Glomerular endothelial cell (primary cell): ENCODE measurements around the gene CDC42EP1. TPM values are rescaled to one million over a fixed set of nuclear protein-coding genes. Genes with fewer than 3 reads are reported as not detected.
"Not testable (repeated sequence)": the region's sequence is repeated elsewhere in the genome, so short reads cannot be mapped to it uniquely, and the experiment has no call there.

ENCODE experiments used
- DNase-seq: peaks from one replicate; pipeline ENCODE4 v3.0.0-alpha.2; 2011; ENCODE audit warnings: low read depth, low spot score; ENCODE audit errors: extremely low read depth
- total RNA-seq: library from RNA; depleted of rRNA; stranded (reverse); fragments of >200 nt; gene quantifications from 2 replicates; pipeline ENCODE4 v1.2.3, GENCODE V29; 2015

The CDC42EP1 gene
- total RNA-seq, 1 donor from 2014 or later: 120 TPM

DNA sequence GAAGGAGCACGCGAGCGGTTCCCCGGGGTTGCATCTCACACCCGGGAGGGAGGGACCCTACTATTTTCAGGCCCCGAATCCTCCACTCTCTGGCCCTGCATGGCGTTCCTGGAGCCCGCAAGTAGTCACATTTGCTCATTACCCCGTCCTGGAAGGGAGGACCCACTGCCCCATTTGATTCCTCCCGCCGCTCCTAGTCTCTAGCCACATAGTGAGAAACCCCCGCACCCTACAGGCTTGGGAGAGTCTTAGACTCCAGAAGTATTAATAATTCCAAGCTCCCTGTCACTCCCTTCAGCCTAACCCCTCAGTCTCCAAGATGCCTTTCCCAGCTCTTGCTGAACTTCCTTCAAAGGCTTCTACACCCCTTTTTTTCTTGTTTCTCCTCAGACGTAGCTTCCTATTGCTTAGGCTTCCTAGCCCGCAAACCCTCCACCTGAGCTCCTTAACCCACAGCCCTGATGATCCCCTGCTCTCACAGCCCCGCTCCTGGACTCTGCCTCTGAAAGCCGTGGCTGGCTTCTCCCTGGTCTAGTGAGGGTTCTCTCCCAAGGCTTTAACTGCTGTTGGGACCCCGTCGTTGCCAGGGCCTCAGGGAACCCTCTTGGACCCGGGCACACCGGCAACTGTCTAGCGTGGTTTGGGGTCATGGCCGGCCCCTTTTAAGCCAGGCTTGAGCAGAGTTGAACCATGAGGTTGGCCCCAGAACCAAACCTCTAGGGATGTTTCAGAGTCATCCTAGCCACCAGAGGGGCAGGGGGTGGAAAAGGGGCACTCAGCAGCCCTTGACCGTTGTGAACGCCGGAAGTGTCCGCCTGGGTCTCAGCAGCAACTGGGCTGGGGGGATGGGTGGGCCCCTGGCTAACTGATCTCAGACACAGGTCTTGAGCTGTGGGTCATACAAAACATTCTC lies 49.2 kb downstream of the CDC42EP1 start:
- no peak for DNase-seq

DNA sequence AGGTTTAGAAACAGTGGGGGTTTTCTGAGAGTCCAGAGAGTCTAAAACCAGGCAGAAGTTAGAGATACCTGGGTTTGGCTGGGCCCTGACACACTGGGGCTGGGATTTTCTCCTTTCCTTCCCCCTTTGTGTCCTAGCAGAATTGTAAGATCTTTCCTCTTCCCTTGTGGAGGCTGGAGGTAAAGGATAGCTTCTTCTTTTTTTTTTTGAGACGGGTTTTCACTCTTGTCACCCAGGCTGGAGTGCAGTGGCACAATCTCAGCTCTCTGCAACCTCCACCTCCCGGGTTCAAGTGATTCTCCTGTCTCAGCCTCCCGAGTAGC lies 49.8 kb downstream of the CDC42EP1 start:
- not testable (repeated sequence) for DNase-seq

DNA sequence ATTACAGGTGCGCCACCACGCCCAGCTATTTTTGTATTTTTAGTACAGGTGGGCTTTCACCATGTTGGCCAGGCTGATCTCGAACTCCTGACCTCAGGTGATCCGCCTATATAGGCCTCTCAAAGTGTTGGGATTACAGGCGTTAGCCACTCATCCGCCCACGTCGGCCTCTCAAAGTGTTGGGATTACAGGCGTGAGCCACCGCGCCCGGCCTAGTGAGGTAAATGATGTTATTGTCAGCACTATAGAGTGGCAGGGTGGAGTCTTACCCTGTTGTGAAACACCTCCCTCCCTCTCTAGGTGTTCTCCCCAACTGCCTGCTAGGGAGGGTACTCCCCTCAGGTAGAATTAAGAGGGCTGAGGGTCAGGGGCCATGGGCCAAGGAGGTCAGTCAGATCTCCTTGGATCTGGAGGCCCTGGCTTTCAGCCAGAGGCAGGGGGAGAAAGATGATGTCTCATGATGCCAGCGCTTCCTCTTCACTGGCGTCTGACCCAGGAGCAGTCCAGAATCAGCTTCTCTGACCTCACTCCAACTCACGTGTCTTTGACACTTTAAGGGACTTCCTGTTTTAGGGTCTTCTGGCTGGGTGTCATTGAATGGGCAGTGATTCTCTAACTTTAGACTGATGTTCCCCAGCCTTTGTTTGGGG lies 50.3 kb downstream of the CDC42EP1 start:
- no peak for DNase-seq

DNA sequence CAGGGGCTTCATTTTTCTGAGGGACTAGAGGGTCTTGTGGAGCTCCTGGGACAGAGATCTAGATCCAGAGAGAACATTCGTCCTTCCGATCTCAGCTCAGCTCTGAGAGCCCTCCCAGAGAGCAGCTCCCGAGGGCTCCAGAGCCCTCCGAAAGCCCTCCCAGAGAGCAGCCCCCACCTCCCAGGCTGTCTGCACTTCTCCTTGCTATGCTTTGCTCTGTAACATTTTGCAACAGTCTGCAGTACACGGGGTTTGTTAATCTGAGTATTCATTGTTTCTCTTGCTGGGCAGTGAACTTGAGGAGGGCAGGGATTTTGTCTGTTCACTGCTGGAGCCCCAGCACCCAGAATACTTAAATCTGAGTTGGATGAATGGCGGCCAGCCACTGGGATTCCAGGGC lies 50.9 kb downstream of the CDC42EP1 start:
- no peak for DNase-seq

DNA sequence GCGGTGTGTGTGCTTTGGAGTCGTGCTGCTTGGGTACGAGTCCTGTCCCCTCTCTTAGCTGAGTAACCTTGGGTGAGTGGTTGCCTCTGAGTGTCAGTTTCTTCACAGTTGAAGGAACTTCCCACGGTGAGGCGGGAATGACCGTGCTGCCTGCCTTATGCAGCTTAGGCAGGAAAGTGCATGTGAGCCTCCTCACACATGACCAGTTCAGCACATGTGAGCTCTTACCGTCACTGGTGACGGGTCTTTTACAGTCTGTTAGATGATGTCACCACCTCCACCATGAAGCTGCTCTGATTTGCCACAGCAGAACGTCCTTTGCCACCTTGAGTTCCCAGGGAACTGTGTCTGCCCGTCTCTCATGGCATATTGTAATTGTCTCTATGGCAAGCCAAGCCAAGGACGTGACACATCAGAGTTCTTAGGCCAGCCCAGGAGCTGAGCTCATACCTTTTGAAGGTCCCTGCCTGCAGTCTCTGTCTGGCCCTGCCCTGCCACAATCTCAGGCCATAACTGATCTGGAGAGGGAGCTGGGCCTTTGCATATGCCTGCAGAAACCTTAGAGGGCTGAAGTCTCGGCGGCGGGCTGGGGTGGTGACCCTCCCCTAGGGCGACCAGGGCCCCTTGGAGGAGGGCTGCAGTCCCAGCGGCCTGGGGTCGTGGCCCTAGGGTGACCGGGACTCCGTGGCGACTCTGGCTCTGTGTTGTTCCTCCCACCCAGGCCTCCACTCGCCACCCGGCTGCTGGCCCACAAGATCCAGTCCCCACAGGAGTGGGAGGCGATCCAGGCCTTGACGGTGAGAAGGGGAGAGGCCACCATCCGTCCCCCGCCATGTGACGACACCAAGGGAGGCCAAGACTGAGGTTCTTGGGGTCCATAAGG lies 56.2 kb downstream of the CDC42EP1 start:
- DNase-seq: no peak

DNA sequence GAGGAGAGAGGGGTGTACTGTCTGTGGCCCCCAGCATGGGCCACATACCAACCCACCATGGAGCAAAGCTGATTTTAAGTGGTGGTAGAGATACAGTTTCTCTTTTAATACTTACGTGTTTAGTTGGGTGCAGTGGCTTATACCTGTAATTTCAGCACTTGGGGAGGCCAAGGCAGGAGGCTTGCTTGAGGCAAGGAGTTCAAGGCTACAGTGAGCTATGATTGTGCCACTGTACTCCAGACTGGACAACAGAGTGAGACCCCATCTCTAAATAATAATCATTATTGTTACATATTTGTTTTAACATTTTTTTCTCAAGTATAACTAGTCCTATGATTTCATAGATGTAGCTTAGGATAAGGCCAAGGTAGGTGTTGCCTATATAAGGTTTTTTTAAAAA lies 57.2 kb downstream of the CDC42EP1 start:
- no peak for DNase-seq

DNA sequence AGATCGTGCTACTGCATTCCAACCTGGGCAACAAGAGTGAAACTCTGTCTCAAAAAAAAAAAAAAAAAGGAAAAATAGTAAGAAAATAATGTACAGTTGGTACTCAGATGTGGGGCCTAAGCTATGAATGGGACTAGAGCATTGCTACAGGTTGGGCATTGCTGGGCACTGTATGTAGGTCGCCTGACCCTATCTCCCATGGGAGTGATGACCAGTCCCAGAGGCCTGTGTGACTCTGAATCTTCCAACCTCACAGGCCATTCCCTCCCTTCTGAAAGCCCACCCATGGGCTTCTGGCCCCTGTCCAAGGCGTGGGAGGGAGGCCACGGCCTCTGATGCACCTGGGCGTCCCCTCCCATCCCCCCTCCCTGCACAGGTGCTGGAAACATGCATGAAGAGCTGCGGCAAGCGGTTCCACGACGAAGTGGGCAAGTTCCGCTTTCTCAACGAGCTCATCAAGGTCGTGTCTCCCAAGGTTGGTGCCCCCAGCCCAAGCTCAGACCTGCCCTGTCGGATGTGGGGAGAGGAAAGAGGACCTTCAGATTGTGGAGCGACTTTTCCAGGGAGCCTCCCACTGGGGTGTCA lies 57.9 kb downstream of the CDC42EP1 start:
- no peak for DNase-seq

DNA sequence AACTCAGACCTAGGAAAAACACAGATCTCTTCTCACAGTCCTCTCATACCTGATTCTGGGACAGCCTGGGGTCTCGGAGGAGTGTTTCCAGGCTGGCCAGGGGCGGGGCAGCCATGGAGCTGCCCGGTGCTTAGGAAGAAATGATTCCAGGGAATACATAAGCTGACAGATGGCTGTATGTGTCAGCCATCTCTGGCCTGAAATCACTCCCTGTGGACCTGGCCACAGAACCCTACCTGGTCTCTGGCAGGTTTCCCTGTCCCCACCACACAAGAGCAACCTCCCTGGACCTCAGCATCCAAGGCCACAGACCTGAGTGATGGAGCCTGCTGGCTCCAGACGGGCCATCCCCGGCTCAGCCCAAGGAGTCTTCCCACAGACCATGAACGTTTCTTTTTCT lies 58.4 kb downstream of the CDC42EP1 start:
- DNase-seq: no peak

Other genes with a start within 250 kb of the CDC42EP1 start
- gene ELFN2, start 133.0 kb upstream of the CDC42EP1 start, total RNA-seq: 3.2 and 5.0 TPM in 2 replicates
- gene MFNG, start 74.1 kb upstream of the CDC42EP1 start, total RNA-seq: 109 and 152 TPM in 2 replicates
- 34.8 and 37.7 TPM in 2 replicates for gene CARD10, start 41.1 kb upstream of the CDC42EP1 start, total RNA-seq
- gene LGALS2, start 19.6 kb downstream of the CDC42EP1 start, total RNA-seq: not detected in 2 replicates
- gene GGA1, start 48.4 kb downstream of the CDC42EP1 start, total RNA-seq: 51.7 and 57.5 TPM in 2 replicates
- 4.3 and 18.7 TPM in 2 replicates for gene SH3BP1, start 79.2 kb downstream of the CDC42EP1 start, total RNA-seq
- 15.5 and 19.7 TPM in 2 replicates for gene PDXP, start 98.2 kb downstream of the CDC42EP1 start, total RNA-seq
- gene LGALS1, start 115.2 kb downstream of the CDC42EP1 start, total RNA-seq: 4,843 and 7,713 TPM in 2 replicates
- 20.9 and 25.8 TPM in 2 replicates for gene NOL12, start 125.9 kb downstream of the CDC42EP1 start, total RNA-seq
- 128 and 133 TPM in 2 replicates for gene TRIOBP, start 136.6 kb downstream of the CDC42EP1 start, total RNA-seq
- 13.0 and 32.9 TPM in 2 replicates for gene GCAT, start 247.5 kb downstream of the CDC42EP1 start, total RNA-seq